ENCODE data around the gene MECP2.

GRCh38 chrX:153989973-153990655 lies 107.4 kb downstream of the MECP2 start:
- TF ChIP-seq, protein P1, sequence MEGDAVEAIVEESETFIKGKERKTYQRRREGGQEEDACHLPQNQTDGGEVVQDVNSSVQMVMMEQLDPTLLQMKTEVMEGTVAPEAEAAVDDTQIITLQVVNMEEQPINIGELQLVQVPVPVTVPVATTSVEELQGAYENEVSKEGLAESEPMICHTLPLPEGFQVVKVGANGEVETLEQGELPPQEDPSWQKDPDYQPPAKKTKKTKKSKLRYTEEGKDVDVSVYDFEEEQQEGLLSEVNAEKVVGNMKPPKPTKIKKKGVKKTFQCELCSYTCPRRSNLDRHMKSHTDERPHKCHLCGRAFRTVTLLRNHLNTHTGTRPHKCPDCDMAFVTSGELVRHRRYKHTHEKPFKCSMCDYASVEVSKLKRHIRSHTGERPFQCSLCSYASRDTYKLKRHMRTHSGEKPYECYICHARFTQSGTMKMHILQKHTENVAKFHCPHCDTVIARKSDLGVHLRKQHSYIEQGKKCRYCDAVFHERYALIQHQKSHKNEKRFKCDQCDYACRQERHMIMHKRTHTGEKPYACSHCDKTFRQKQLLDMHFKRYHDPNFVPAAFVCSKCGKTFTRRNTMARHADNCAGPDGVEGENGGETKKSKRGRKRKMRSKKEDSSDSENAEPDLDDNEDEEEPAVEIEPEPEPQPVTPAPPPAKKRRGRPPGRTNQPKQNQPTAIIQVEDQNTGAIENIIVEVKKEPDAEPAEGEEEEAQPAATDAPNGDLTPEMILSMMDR (IDR thresholded peaks at IDR 0.05), result no peak
- TF ChIP-seq ZFX (IDR thresholded peaks at IDR 0.05; ENCODE audit: borderline replicate concordance), result no peak

All from 22Rv1 (cell line).